ENCODE results near the gene MEA1. TPM values are rescaled to one million over a fixed set of nuclear protein-coding genes. Genes with fewer than 3 reads are reported as not detected.

Gene MEA1
- total RNA-seq, 6 experiments from 2014 or later = 114 to 132 (median 118) TPM

GRCh38 chr6:43052842-43053544 lies 39.2 kb upstream of the MEA1 start:
- peaks cover 47% of the 10 kb centered on the region for H3K4me1 Mint-ChIP-seq (ENCODE audit: low read depth)
- peak overlapping the region; percentile 96 for H3K27ac Mint-ChIP-seq
- H3K9me3 Mint-ChIP-seq = no peaks in the 10 kb centered on the region
- H3K27me3 Mint-ChIP-seq (ENCODE audit: insufficient read depth) = peaks cover 3% of the 10 kb centered on the region
- peak overlapping the region; percentile 93 for H3K4me3 Mint-ChIP-seq
- TF ChIP-seq CTCF (IDR thresholded peaks at IDR 0.05) = no peak
- DNase-seq = no peak
- H3K36me3 Mint-ChIP-seq (ENCODE audit: low read depth) = peaks cover 59% of the 10 kb centered on the region

GRCh38 chr6:43052225-43052841 lies 38.6 kb upstream of the MEA1 start:
- no peak for TF ChIP-seq CTCF (IDR thresholded peaks at IDR 0.05)
- no peaks in the 10 kb centered on the region for H3K9me3 Mint-ChIP-seq
- H3K4me3 Mint-ChIP-seq = peak overlapping the region; percentile 93
- H3K4me1 Mint-ChIP-seq (ENCODE audit: low read depth) = peaks cover 44% of the 10 kb centered on the region
- no peak for DNase-seq
- peak overlapping the region; percentile 96 for H3K27ac Mint-ChIP-seq
- H3K27me3 Mint-ChIP-seq (ENCODE audit: insufficient read depth) = peaks cover 3% of the 10 kb centered on the region
- H3K36me3 Mint-ChIP-seq (ENCODE audit: low read depth) = peaks cover 54% of the 10 kb centered on the region

- H3K4me3 Mint-ChIP-seq = peak overlapping the region; percentile 16; the same call in 1 of the 2 replicates
- no peak for DNase-seq
- no peak for TF ChIP-seq CTCF (IDR thresholded peaks at IDR 0.05)
- peaks cover 54% of the 10 kb centered on the region for H3K36me3 Mint-ChIP-seq (ENCODE audit: low read depth)
- peaks cover 44% of the 10 kb centered on the region for H3K4me1 Mint-ChIP-seq (ENCODE audit: low read depth)
- no peaks in the 10 kb centered on the region for H3K9me3 Mint-ChIP-seq
- peak overlapping the region; percentile 12; the same call in 1 of the 2 replicates for H3K27ac Mint-ChIP-seq
- peaks cover 3% of the 10 kb centered on the region for H3K27me3 Mint-ChIP-seq (ENCODE audit: insufficient read depth)
These were observed 37.2 kb upstream of the MEA1 start for GRCh38 chr6:43050981-43051380.

- Mint-ChIP-seq H3K9me3 (no peaks in the 10 kb centered on the region), H3K4me1 (ENCODE audit: low read depth) (peaks cover 32% of the 10 kb centered on the region), H3K27ac (no peak overlapping the region), H3K36me3 (ENCODE audit: low read depth) (peaks cover 49% of the 10 kb centered on the region), H3K27me3 (ENCODE audit: insufficient read depth) (peaks cover 3% of the 10 kb centered on the region), H3K4me3 (no peak overlapping the region)
- DNase-seq = no peak
- TF ChIP-seq CTCF (IDR thresholded peaks at IDR 0.05) = no peak
These were observed 34.3 kb upstream of the MEA1 start for GRCh38 chr6:43047998-43048397.

GRCh38 chr6:43045371-43045930 lies 31.7 kb upstream of the MEA1 start:
- no peak for DNase-seq
- H3K9me3 Mint-ChIP-seq = no peaks in the 10 kb centered on the region
- no peak overlapping the region for H3K4me3 Mint-ChIP-seq
- H3K27ac Mint-ChIP-seq = no peak overlapping the region
- H3K36me3 Mint-ChIP-seq (ENCODE audit: low read depth) = peaks cover 34% of the 10 kb centered on the region
- H3K4me1 Mint-ChIP-seq (ENCODE audit: low read depth) = peaks cover 8% of the 10 kb centered on the region
- no peaks in the 10 kb centered on the region; the same call in none of the 2 replicates for H3K27me3 Mint-ChIP-seq (ENCODE audit: insufficient read depth)
- TF ChIP-seq CTCF (IDR thresholded peaks at IDR 0.05) = no peak
